Measurements from ENCODE around the gene ATP11A.
"Not testable (repeated sequence)": the region's sequence is repeated elsewhere in the genome, so short reads cannot be mapped to it uniquely, and the experiment has no call there.

Gene ATP11A

DNA sequence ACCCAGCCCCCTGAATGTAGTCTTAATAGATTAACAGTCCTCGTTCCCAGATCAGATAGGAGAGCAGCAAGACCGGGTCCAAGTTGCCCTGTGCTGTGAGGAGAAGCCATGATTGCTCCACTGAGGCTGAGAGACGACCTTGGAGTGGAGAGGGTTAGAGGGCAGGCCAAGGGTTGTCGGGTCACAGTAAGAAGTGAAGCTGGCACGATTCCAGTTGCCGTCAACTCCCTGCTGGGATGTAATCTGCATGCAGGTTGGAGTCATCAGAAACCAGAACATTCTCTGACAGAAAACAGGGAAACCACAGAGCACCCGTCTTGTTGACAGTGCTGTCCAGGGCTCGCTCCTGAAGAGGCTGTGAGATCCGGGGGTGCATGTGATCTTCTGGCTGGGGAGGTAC lies 19.0 kb upstream of the ATP11A start:
- DNase-seq (ENCODE audit: low read depth), result no peak

DNA sequence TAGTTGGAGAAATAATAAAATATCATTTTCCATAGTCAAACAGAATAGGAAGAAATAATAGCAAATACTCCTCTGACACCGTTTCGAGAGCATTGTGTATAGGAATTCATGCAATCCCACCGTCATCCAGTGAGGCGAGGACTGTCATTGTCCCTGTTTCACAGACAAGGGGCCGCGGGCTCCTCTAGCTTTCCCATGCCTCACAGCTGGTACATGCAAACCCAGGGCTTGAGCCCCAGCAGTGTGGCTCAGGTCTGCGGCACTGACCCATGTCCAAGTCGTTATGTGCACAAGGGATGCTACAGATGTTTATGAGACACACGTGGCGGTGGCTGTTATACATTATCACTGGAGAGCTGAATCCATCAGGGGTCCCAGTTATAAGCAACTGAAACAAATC lies 18.5 kb upstream of the ATP11A start:
- DNase-seq (ENCODE audit: low read depth), result no peak

DNA sequence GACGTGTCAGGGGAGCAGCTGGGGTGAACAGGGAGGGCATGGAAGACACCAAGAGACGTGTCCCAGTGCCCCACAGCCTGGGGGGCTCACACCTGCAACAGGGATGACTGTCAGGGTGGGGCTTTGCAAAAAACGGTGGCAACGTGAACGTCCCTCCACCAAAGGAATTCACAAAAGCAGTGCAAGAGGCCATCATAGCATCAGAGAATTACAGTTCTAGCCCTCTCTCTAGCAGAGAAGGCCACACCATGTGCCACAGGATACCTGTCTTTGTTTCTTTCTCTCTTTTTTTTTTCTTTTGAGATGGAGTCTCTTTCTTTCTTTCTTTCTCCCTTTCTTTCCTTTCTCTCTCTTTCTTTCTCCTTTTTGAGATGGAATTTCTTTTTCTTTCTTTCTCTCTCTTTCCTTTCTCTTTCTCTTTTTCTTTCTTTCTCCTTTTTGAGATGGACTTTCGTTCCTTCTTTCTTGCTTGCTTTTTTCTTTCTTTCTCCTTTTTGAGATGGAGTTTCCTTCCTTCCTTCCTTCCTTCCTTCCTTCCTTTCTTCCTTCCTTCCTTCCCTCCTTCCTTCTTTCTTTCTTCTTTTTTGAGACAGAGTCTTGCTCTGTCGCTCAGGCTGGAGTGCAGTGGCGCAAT lies 17.1 kb upstream of the ATP11A start:
- no peak for DNase-seq (ENCODE audit: low read depth)

DNA sequence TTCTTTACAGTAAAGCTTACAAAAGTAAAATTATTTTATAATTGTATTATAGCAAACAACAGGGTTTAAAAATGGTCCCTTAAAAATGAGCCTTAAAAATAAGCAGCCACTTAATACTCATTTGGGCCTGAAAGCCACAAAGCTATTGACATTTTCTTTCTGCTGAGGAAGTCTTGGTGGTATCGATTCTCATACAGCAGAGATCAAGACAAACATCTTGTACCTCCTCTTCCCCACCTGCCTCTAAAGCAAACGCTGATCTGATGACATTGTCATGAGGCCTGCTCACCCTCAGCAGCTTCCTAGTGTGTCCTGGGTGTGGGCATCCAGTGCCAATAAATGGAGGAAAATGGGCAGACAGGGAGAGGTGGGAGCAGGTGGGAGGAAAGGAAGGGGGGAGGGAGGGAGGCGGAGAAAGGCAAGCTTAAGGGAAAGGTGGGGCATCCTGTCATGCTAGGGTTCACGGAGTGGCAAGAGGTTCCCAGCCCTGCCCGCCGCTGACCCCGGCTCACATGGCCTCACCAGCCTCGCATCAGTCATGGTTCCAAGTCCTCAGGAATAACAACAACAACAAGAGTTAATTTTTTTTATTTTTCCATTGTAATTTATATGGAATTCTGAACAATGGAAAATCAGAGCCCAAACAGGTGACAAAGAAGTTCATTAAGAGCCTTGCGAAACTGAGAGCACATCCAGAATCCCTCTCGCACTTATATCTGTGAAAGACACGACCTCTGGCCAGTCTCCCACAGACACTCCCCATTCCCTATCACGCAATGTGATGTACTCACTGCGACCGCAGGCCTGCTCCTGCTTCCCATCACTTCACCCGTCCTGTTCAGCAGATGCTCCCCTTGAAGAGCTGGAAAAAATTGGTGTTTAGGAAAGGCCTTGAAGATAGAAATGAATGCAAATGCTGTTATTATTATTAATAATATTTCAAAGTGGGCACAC lies 15.1 kb upstream of the ATP11A start:
- peak; percentile 34 for DNase-seq (ENCODE audit: low read depth)

DNA sequence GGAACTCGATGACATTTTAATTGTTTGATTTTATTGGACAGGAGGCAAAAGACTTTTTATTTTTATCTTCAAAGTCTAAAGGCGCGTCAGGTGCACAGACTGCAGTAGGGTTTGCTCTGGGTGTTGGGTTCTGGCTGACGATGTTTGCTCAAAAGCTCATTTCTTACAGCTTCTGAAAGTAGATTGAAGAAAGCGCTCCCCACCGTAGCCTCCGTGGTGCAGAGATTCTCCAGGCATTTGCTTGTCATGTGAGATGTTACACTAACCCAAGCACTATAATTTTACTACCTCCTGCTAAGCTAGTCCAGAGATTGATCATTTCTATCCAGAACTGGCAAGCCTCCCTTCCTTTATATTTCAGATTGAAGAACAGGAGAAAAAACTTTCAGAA lies 14.5 kb upstream of the ATP11A start:
- no peak for DNase-seq (ENCODE audit: low read depth)

DNA sequence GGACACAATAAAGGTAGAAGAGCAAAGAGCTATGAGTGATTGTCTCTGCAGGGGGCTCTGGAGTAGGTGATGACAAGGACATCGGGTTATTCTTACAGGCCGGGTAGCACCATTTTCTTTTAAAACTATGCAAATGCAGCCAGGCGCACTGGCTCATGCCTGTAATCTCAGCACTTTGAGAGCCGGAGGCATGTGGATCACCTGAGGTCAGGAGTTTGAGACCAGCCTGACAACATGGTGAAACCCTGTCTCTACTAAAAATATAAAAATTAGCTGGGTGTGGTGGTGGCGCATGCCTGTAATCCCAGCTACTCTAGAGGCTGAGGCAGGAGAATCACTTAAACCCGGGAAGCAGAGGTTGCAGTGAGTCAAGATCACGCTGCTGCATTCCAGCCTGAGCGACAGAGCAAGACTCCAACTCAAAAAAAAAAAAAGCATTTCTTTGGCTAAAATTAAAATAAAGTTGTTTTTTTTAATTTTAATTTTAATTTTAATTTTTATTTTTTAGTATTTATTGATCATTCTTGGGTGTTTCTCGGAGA lies 12.3 kb upstream of the ATP11A start:
- not testable (repeated sequence) for DNase-seq (ENCODE audit: low read depth)

DNA sequence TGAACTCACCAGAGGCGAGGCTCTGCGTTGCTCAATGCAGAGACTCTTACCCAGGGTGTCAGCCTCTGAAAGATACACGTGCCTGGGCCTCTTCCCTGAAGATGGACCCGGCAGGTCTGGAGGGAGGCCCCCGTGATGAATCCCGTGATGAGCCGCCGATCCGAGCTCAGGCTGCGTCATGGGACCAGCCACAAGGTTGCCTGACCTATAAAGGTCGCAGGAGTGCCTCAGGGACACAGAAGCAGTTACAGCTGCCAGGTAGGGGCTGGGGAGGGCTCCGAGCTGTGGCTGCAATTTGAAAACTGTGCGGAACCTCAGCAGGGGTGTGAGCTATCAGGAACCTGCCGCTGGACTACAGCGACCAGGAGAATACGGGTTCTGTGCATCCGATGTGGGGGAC lies 10.5 kb upstream of the ATP11A start:
- DNase-seq (ENCODE audit: low read depth), result no peak

DNA sequence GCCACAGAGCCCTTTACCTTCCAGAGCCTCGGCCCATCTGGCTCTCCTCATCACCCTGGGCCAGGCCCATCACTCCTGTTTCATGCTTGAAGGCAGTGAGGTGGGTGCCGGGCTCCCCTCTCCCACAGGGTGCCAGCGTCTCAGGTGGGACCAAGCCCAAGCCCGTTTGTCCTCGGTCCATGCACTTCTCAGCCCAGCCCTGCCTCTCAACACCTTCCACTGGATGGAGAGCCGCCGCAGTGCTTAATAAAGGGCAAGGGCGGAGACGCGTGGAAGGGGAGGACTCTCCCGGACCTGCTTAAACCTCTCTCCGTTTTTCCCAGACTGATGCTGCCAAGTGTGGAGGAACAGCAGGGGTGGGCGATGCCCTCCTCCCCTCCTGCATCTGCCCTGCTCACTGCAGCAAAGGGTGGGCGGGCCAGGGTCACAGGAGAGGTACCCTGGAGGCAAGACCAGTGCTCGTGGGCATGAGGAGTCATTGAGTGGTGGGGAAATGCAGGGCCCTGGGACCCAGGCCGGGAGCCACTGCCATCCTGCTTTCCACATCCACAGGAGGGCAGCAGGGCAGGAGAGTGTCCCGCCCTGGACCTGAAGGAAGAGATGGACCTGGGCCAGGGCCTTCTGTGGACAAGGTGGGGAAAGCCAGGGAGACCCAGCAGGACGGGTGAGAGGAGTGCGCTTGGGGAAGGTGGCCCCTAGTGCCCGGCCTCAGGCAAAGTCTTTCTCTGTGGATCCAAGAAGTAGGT lies 9.7 kb upstream of the ATP11A start:
- no peak for DNase-seq (ENCODE audit: low read depth)

DNA sequence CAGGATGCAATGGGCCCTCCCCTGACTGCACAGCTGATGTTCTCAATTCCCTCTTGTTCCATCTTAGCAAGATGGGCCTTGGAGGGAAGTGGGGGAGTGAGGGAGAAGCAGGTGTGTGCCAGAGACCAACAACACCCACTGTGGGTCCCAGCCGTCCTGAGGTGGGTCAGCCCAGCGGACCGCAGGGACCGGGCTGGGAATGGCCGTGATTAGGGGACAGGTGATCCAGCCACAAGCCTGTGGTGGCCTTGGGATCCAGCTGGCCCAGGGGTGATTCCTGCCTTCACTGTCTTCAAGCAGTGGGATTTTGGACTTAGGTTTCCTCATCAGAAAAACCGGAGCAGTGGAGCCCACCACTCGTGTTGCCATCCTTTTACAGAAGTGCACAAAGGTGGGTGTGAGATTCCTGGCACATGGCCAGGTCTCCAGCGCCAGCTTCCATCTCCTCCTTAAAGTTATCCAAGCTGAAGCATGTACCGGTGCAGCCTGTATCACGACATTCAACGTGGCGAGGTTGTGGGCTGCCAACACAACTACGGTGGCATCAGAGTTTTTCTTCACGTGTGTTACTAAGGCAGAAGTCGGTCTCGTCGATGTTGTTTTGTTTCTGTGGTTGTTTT lies 9.0 kb upstream of the ATP11A start:
- no peak for DNase-seq (ENCODE audit: low read depth)

DNA sequence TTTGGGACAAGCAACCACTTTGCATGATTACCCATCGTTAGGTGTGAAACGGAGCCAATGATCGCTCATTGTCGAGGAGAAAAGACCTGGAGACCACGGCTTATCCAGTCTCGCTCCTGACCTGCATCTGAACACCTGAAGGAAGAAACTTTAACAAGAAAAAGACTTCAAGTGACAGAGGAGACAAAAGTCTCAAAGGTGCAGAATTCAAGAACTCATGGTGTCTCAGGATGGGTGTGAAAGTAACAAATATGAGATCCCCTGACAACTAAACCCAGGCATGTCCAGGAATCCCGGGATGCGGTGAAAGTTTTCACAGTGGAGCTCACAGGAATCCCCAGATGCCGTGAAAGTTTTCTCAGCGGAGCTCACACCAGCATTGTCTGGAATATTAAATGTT lies 6.3 kb upstream of the ATP11A start:
- DNase-seq (ENCODE audit: low read depth), result no peak

DNA sequence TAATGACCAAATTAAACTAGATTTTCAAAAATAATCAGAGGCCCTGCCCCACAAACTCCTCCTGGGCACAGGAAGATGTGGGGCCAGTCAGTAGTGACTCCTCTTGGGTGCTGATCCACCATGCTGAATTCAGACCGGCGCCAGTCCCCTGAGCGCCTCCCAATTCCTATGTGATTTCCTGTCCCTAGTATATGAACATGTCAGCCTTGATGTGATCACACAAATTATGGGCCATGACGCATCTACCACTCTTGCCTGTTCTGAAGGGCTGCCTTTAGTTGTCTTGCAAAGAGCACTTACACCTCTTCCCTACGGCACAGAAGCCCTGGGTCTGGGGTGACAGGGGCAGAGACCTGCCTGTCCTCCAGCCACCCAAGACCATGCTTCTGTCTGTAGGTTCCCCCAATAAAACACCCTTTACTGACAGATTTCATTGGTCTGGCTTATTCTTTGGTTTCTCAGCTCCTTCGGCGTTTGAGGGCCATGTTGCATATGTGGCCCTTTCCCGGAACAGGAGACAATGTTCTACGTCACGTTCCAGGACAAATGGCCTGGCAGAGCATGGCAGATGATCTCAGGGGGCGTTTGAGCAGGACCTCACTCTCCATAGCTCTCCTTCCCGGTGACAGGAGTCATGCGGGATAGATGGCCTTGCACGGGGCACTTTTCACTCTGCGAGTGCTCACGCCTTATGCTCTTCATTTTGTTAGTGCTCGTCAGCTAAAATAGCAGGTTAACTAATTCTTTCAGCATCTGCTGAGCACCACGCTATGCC lies 5.6 kb upstream of the ATP11A start:
- no peak for DNase-seq (ENCODE audit: low read depth)

DNA sequence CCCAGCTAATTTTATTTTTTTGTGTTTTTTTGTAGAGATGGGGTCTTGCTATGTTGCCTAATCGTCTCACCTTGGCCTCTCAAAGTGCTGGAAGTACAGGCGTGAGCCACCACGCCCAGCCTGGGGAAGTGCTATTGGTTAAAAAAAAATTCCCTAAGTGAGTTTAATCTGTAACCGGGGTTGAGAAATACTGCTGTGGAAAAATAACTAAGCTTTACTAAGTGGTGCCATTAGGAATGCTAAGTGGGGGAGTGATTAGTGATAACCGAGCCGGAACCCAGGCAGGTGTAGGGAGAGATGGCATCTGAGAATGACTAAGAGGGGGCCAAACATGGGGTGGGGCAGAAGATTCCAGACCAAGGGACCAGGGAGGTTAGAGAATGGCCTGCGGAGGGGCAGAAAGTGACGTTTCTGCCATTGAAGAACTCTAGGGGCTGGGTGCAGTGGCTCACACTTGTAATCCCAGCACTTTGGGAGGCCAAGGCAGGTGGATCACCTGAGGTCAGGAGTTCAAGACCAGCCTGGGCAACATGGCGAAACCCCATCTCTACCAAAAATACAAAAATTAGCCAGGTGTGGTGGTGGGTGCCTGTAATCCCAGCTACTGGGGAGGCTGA lies 4.5 kb upstream of the ATP11A start:
- DNase-seq (ENCODE audit: low read depth), result not testable (repeated sequence)

DNA sequence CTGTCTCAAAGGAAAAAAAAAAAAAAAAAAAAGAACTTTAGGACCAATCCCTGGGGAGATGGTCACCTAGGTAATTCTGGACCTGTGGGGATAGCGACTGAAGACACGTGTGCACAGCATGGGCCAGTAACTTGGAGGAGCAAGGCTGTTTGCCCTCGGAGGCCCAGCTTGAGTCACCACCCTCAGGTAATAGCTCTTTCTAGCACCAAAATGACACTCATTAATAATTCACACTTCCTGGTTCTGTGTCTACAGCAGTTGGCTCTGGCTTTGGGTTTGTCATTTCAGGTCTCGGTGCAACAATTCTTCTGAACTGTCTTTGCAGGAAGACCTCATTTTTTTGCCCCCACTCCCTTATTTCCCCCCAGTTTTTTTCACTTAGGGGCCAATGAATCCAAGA lies 3.9 kb upstream of the ATP11A start:
- no peak for DNase-seq (ENCODE audit: low read depth)

DNA sequence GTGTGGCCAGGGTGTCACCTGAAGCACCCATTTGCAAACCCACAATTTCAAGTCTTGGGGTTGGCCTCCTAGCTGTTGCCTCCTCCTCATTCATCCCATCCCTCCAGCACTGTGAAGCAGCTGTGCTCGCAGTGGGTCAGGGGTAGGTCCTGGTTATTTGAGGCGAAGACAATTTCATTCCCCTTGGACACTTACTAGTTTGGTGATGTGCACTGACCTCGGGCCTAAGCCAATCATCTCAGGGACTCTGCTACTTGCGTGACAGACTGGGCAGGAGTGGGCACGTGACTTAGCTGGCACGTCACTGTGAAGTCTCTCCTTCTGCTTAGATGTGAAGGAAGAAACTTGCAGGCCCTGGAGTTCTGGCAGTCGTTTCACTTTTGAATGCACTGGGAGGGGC lies 3.5 kb upstream of the ATP11A start:
- no peak for DNase-seq (ENCODE audit: low read depth)

DNA sequence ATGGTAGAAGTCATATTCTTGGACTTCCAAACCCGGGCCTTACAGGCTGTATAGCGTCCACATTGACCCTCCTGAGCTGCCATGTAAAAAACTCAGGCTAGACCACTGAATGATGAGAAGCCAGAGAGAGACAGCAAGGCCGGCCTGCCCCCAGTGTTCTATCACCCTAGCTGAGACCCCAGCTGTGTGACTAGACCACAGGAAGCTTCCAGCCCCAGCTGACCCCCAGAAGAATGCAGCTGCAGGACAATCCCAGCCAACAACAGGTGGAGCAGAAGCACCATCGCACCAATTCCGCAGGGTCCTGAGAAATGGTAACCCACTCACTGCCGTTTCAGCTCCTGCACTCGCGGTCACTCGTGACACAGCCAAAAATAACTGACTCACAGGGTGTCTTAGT lies 2.9 kb upstream of the ATP11A start:
- DNase-seq (ENCODE audit: low read depth), result no peak

DNA sequence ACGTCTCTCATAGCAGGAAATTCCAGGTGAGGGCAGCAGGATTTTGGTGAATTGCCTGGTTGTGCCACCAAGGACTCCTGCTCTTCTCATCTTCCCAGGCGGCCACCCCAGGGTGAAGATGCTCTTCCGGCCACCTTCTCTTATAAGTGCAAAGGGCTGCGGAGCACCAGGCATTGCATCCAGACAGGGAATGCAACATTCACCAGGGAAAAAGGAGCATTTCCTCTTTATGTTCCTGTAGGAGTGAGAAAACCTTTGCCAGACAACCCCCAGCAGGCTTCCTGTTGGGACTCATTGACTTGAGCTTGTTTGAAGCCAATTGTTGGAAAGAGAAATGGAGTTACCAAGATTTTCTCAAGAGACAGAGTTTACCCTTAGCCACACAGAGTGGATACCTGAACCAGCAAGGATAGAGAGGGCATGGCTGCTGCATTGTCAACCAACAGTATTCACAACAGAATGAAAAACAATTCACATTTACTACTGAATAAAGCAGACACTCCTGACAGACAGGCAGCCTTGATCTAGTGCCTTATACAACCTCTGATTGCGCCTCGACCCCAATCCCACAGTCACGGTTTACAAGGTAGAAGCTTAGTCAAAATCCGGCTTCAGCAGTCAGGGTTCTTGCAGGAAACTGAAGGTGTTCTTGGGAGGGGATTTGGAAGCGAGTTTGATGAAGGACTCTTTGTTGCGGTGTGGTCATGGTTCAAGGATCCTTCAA lies 1.8 kb upstream of the ATP11A start:
- DNase-seq (ENCODE audit: low read depth), result no peak

DNA sequence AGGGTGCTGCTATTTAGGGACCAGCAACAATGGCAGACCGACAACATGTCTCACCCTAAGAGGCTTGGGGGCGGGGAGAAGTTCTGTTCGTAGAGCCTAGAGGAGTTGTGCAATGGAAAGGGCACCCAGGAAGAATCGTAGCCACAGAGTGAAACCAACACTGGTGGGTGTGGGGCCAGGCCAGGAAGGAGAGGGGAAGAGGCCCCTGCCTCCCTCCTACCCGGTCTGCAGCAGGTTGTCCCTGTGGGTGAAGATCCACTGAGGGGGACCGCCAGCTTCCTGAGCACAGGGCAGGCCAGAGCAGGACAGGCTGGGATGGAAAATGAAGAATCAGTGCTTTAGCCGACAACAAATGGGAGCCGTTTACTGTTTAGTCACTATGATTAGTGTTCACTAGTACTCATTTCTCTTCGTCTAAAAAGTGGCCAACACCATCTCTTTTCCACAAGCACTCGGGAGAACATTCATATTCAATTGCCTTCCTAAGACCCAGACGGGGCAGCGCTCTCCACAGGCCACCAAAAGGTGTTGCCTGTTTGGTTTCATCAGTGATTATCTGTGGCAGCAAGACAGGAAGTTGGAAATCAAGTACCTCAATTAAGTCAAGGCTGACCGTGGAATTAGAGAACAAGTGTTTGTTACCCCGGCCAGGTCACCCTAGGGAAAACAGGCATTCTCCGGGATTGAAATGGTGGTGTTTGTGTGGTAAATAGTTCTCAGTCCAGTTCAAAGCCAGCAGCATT lies 1.1 kb upstream of the ATP11A start:
- DNase-seq (ENCODE audit: low read depth), result no peak

DNA sequence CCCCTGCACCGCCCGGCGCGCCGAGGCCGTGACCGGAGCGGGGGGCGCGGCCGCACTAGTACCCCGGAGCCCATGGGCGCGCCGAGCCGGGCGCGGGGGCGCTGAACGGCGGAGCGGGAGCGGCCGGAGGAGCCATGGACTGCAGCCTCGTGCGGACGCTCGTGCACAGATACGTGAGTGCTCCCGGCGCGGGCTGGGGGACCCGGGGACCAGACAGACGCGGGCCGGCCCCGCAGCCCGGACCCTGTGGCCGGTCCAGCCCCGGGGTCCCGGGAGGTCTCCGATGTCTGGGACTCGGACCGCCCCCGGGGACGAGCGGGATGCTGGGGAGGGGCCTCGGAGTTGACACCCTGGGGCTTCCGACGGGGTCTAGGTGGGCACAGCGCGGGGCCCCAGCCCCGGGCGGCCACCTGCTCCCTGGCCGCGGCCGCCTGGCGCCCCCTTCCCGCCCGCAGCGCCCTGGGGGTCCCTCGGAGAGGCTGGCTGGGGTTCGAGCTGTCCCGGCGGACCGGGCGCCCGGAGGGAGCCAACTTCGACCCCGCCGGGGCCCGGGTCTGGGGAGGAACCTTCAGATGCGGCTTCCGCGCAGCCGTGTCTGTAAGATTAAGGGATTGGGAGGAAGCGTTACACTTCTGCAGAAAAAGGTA lies 568 bp downstream of the ATP11A start:
- DNase-seq (ENCODE audit: low read depth), result peak; percentile 12

DNA sequence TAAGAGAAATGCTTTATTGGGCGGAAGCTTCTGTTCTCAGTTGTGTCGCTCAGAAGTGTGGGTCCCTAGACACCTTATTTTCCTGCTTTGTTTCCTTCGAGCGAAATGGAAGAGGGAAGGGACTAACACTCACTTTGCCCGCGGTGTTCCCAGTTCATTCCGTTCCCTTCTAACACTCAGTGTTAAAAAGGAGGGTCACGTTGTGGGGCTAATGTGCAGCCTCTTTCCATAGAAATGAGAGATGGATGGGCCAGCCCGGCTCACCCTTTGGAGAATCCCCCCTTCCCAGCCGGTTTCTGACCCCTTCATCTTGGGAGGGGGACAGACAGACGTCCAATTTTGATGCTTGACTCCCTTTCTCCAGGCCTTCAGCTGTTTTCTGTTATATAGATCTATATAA lies 2.3 kb downstream of the ATP11A start:
- DNase-seq (ENCODE audit: low read depth), result no peak

All from GM04504 (cell line).